Testis (tissue), 3 donors: ENCODE results near the gene COL6A2. TPM values are rescaled to one million over a fixed set of nuclear protein-coding genes. Genes with fewer than 3 reads are reported as not detected.

Experiments used
- DNase-seq: peaks from one replicate; pipeline ENCODE4 v3.0.0-alpha.2; 2019
- H3K27ac ChIP-seq, 2 donors: fragments of 200-600 bp; sonication (generic); one replicate each; pipeline ENCODE4 v1.5.1; 2019
- H3K27me3 ChIP-seq: fragments of 200-600 bp; sonication (generic); one replicate; pipeline ENCODE4 v1.5.1; 2019
- H3K36me3 ChIP-seq: fragments of 200-600 bp; sonication (generic); one replicate; pipeline ENCODE4 v1.5.1; 2017; ENCODE audit warnings: low read depth; ENCODE audit errors: missing control alignments
- H3K4me1 ChIP-seq: fragments of 200-600 bp; sonication (generic); one replicate; pipeline ENCODE4 v1.5.1; 2019
- H3K4me3 ChIP-seq, 2 donors: fragments of 200-600 bp; sonication (generic); one replicate each; pipeline ENCODE4 v1.5.1; 2017 to 2019
- H3K9me3 ChIP-seq: fragments of 200-600 bp; sonication (generic); one replicate; pipeline ENCODE4 v1.5.1; 2017
- POLR2A ChIP-seq: fragments of 450-650 bp; IDR thresholded peaks from one replicate; pipeline ENCODE4 v1.6.1; 2017; ENCODE audit warnings: antibody characterized with exemption, mild to moderate bottlenecking, moderate library complexity
- WGBS, 2 donors: methylation state at CpG; one replicate each; pipeline ENCODE4 v1.1.5; 2018; 5-methylcytosine and 5-hydroxymethylcytosine counted together
- intact Hi-C: fragments of 100-400 bp; cut with DNase I; formaldehyde crosslinking; loops from one replicate; pipeline ENCODE4 v1.15.1; 2023; ENCODE audit warnings: low total_unique reads
- polyA plus RNA-seq: library from polyadenylated mRNA; stranded (reverse); fragments of 350-450 nt; fragmentation: Illumina TruSeq; extraction: RNeasy Lipid Tissue Mini Kit (QIAGEN cat#74804); gene quantifications from one replicate; pipeline ENCODE4 v1.2.3, GENCODE V29; 2014; ENCODE audit warnings: low read depth, low replicate concordance; ENCODE audit not compliant: insufficient read depth
- total RNA-seq, 2 donors: library from RNA; depleted of rRNA; stranded (reverse); fragments of >200 nt; gene quantifications; one replicate each; pipeline ENCODE4 v1.2.3, GENCODE V29; 2016
- TF ChIP-seq, protein P1 (sequence below), 3 experiments: fragments of 450-650 bp in 2 of 3; fragments of 200-600 bp in 1 of 3; sonication (generic) in 1 of 3; IDR thresholded peaks; one replicate each; pipeline ENCODE4 v1.5.1; 2016 to 2019; ENCODE audit warnings: antibody characterized with exemption in 3 of 3, mild to moderate bottlenecking in 2 of 3, moderate library complexity in 1 of 3

The COL6A2 gene
- total and polyA plus RNA-seq, 3 donors from 2014 or later: 192 to 362 (median 236) TPM

DNA sequence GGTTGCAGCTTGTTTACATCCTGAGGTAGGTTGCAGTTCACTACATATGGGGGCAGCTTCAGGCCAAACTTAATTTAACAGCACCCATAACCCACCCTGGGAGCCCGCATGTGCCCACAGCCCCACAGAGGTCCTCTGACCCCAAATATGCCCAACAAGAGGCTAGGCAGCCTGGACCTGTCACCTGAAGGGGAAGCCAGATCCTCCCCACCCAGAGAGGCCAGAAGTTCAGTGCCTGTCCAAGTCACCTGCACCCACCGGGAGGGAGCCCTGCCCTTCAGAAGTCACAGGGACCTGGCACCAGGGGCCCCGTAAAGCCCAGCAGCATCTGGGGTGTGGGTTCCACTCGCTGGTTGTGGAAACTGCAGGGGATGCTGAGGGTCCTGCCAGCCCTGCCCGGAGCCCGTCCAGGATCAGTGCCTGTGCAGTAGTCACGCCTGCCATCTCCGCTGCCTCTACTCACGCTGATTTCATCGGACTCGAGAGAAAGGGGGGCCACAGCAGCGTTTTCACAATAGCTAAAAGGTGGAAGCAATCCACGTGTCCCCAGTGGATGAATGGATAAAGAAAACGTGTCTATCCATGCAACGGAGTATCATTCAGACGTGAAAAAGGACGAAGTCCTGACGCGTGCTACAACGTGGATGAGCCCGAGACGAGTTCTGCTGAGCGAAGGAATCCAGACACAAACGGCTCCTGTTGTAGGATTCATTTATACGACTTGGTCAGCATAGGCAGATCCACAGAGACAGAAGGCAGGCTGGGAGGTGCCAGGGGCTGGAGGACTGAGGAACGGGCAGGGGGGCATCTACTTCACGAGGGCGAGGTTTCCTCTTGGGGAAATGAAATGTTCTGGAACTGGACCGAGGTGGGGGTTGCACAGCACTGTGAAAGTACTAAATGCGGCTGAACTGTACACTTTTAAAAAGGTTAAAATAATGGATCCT, 33.9 kb upstream of the COL6A2 start:
- WGBS, 2 donors: 88 to 92% methylated on average over 27 to 30 of the region's 30 CpGs
- intact Hi-C loops: no loop called here
- Histone ChIP-seq H3K4me1 (peaks cover 40% of the 10 kb centered on the region), H3K27ac (no peak overlapping the region), H3K27me3 (no peaks in the 10 kb centered on the region), H3K36me3 (no peaks in the 10 kb centered on the region), H3K4me3 (no peak overlapping the region), H3K9me3 (no peaks in the 10 kb centered on the region)
- TF ChIP-seq, protein P1, sequence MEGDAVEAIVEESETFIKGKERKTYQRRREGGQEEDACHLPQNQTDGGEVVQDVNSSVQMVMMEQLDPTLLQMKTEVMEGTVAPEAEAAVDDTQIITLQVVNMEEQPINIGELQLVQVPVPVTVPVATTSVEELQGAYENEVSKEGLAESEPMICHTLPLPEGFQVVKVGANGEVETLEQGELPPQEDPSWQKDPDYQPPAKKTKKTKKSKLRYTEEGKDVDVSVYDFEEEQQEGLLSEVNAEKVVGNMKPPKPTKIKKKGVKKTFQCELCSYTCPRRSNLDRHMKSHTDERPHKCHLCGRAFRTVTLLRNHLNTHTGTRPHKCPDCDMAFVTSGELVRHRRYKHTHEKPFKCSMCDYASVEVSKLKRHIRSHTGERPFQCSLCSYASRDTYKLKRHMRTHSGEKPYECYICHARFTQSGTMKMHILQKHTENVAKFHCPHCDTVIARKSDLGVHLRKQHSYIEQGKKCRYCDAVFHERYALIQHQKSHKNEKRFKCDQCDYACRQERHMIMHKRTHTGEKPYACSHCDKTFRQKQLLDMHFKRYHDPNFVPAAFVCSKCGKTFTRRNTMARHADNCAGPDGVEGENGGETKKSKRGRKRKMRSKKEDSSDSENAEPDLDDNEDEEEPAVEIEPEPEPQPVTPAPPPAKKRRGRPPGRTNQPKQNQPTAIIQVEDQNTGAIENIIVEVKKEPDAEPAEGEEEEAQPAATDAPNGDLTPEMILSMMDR (IDR thresholded peaks at IDR 0.05): no peak
- no peak for TF ChIP-seq POLR2A
- no peak for DNase-seq

DNA sequence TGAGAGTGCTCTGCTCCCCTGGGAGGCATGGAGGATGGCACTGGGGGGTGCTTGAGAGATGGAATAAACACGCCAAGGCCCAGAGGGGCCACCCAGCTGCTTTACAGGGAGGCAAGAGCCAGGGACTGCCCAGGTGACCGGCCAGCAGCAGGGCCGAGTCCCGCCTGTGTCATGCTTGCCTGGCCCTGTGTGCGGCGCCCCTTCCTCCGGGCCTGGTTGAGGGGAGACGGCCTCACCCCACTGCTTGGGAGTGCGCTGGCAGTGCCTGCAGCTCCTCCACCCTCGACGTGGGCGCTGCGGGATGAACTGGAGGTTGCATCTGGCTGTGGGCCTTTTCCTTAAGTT, 33.1 kb upstream of the COL6A2 start:
- H3K4me1 ChIP-seq: peaks cover 40% of the 10 kb centered on the region

DNA sequence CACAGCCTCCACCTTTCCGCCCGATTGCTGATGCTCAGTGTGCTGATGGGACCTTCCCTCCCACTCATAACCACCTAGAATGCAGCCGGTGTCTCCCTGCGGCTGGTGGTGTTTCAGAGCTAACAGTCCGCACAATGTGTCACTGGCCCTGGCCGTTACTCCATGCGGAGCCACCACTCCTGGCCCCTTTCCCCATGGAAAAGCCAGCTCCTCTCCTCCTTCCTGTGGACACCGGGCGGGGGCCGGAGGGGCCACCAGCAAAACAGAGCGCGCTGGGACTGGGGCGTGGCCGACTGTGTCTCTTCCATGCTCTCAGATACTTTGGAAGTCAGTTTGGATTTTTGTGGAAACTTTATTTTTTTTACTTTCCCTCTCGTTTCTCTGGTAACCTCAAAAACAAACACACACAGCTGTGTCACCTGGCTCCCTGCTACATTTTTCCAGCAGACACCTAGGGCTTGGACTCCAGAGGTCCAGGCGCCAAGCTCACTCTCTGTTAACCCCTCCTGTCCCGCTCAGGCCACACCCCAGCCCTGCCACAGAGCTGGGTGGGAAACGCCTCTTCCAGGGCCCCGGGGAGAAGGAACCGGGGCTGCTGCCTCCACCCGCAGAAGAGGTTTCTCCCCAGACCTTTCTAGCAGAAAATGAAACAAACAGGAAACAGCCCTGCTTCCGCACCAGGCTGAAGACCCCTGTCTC, 32.5 kb upstream of the COL6A2 start:
- TF ChIP-seq POLR2A: no peak
- TF ChIP-seq, protein P1 (IDR thresholded peaks at IDR 0.05): no peak
- Histone ChIP-seq H3K4me1 (peaks cover 39% of the 10 kb centered on the region), H3K27ac (peak overlapping the region; percentile 39 to 47), H3K27me3 (no peaks in the 10 kb centered on the region), H3K4me3 (no peak overlapping the region), H3K9me3 (no peaks in the 10 kb centered on the region), H3K36me3 (no peaks in the 10 kb centered on the region)
- peak; percentile 54 for DNase-seq
- 32 to 52% methylated on average over 22 of the region's 22 CpGs for WGBS, 2 donors
- intact Hi-C loops: no loop called here

More for the DNA sequence above, 33.1 kb upstream of the COL6A2 start:
- Histone ChIP-seq H3K27me3 (no peaks in the 10 kb centered on the region), H3K9me3 (no peaks in the 10 kb centered on the region), H3K36me3 (no peaks in the 10 kb centered on the region), H3K27ac (peak overlapping the region; percentile 39 to 47), H3K4me3 (no peak overlapping the region)
- no peak for DNase-seq
- TF ChIP-seq POLR2A: no peak
- TF ChIP-seq, protein P1 (IDR thresholded peaks at IDR 0.05): no peak
- 53 to 65% methylated on average over 8 to 13 of the region's 13 CpGs for WGBS, 2 donors
- intact Hi-C loops: no loop called here

DNA sequence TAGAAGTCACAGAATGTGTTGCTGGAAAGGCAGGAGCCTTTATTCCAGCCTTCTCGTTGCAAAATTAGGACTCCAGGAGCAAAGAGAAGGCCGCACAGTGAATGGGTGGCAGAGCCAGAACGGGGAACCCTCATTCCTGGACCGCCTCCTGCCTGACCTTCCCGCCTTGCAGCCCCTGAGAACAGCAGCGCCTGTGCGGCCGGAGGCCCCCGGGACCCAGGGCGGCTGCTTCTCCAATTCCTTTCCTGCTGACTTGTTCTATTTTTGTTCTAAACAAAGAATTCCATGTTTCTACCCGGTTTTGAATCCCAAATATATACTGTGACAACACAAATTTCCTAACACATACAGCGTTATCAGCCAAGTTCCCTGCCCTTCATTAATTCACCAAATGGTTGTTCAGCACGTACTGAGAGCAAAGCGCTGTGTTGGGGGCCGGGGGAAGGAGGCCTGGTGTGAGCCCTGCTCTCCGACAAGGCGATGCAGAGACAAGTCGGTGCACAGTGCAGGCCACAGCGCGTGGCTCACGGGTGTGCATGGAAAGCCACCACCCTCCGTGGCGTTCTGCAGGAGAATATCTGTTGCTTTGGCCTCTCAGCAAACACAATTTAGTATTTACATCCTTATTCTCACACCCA, 31.9 kb upstream of the COL6A2 start:
- TF ChIP-seq POLR2A: no peak
- TF ChIP-seq, protein P1 (IDR thresholded peaks at IDR 0.05): no peak
- H3K9me3 ChIP-seq: no peaks in the 10 kb centered on the region
- peaks cover 34% of the 10 kb centered on the region for H3K4me1 ChIP-seq
- H3K27me3 ChIP-seq: no peaks in the 10 kb centered on the region
- intact Hi-C loops: no loop called here
- H3K36me3 ChIP-seq: no peaks in the 10 kb centered on the region
- DNase-seq: peak; percentile 26
- peak overlapping the region; percentile 28 to 47 for H3K27ac ChIP-seq
- WGBS, 2 donors: 53 to 59% methylated on average over 23 of the region's 23 CpGs
- H3K4me3 ChIP-seq: no peak overlapping the region
